ENCODE measurements around the gene ADTRP. TPM values are rescaled to one million over a fixed set of nuclear protein-coding genes. Genes with fewer than 3 reads are reported as not detected.

ADTRP gene
- total and polyA plus RNA-seq, 2 donors (not counting 1 experiment from before 2014, with no cell fraction given): 0.18 to 1.2 TPM

GRCh38 chr6:11699576-11699975 is 79.0 kb downstream of the ADTRP start:
- H3K36me3 ChIP-seq (replicated peaks in 1 of 2; ENCODE audit: control extremely low read depth in 1 of 2, control insufficient read depth in 1 of 2, extremely low read depth in 1 of 2, insufficient read depth in 2 of 2, low read length in 1 of 2): no peaks in the 10 kb centered on the region
- no peaks in the 10 kb centered on the region for H4K20me1 ChIP-seq (ENCODE audit: control insufficient read depth, insufficient read depth, low read length, poor library complexity, severe bottlenecking)
- TF ChIP-seq EZH2 (IDR thresholded peaks at IDR 0.05; ENCODE audit: borderline replicate concordance, insufficient read depth, low read depth, low read length, poor library complexity, severe bottlenecking) (no peak), CTCF (IDR thresholded peaks at IDR 0.05) (no peak)
- Mint-ChIP-seq H3K27me3 (no peaks in the 10 kb centered on the region), H3K9me3 (ENCODE audit: insufficient read depth) (no peaks in the 10 kb centered on the region), H3K4me3 (no peak overlapping the region), H3K4me1 (no peaks in the 10 kb centered on the region), H3K27ac (no peak overlapping the region)
- no peak overlapping the region for H3K4me2 ChIP-seq (replicated peaks; ENCODE audit: low read depth, low read length, poor library complexity, severe bottlenecking)
- H3K27me3 ChIP-seq (replicated peaks in 1 of 4; ENCODE audit: control extremely low read depth in 1 of 4, control insufficient read depth in 3 of 4, insufficient read depth in 4 of 4, low read length in 3 of 4): peaks cover 0 to 4% (median 2%) of the 10 kb centered on the region in 4 experiments
- H3K4me1 ChIP-seq (ENCODE audit: control insufficient read depth in 2 of 2, insufficient read depth in 2 of 2, low read length in 2 of 2): no peaks in the 10 kb centered on the region
- CTCF ChIA-PET: interaction anchor here (0.6 to 5.2 kb wide), 12 partner anchors 9 to 590 kb away, joined by 3 to 27 read pairs (median 4); partner anchors contain the start of gene EDN1
- H3K27ac ChIP-seq (ENCODE audit: low read length in 2 of 2): no peak overlapping the region
- intact Hi-C loops (cut with micrococcal nuclease): no loop called here
- H3K9me3 ChIP-seq (ENCODE audit: control extremely low read depth in 1 of 3, control insufficient read depth in 2 of 3, insufficient read depth in 1 of 3, low read length in 2 of 3): no peaks in the 10 kb centered on the region
- no CpG with 5 or more reads among the region's 1 CpG for WGBS (ENCODE audit: insufficient coverage)
- DNase-seq (no peak), ATAC-seq (ENCODE audit: low read depth) (no peak)
- no peak overlapping the region for H2AFZ ChIP-seq (ENCODE audit: insufficient read depth, low read depth, low read length, poor library complexity, severe bottlenecking)
- H3K9ac ChIP-seq (ENCODE audit: low read length): no peak overlapping the region
- H3K79me2 ChIP-seq (ENCODE audit: control insufficient read depth, insufficient read depth, low read length): no peaks in the 10 kb centered on the region
- POLR2A ChIA-PET: no interaction called here
- H3K4me3 ChIP-seq (ENCODE audit: control extremely low read depth in 1 of 5, extremely low read depth in 1 of 5, insufficient read depth in 1 of 5, low read depth in 2 of 5, low read length in 4 of 5): no peak overlapping the region

- POLR2A ChIA-PET: no interaction called here
- H3K4me3 ChIP-seq (ENCODE audit: control extremely low read depth in 1 of 5, extremely low read depth in 1 of 5, insufficient read depth in 1 of 5, low read depth in 2 of 5, low read length in 4 of 5): no peak overlapping the region
- no peak overlapping the region for H3K9ac ChIP-seq (ENCODE audit: low read length)
- CTCF ChIA-PET: interaction anchor here (0.5 kb wide), 1 partner anchor 29 kb away, joined by 3 read pairs; no protein-coding TSS in a partner anchor
- no peaks in the 10 kb centered on the region for H4K20me1 ChIP-seq (ENCODE audit: control insufficient read depth, insufficient read depth, low read length, poor library complexity, severe bottlenecking)
- ATAC-seq (ENCODE audit: low read depth): no peak
- Mint-ChIP-seq H3K4me1 (peaks cover 2% of the 10 kb centered on the region), H3K4me3 (no peak overlapping the region), H3K27me3 (peaks cover 11% of the 10 kb centered on the region), H3K27ac (no peak overlapping the region), H3K9me3 (ENCODE audit: insufficient read depth) (no peaks in the 10 kb centered on the region)
- no peak overlapping the region for H2AFZ ChIP-seq (ENCODE audit: insufficient read depth, low read depth, low read length, poor library complexity, severe bottlenecking)
- no peaks in the 10 kb centered on the region for H3K36me3 ChIP-seq (replicated peaks in 1 of 2; ENCODE audit: control extremely low read depth in 1 of 2, control insufficient read depth in 1 of 2, extremely low read depth in 1 of 2, insufficient read depth in 2 of 2, low read length in 1 of 2)
- no peak overlapping the region for H3K27ac ChIP-seq (ENCODE audit: low read length in 2 of 2)
- H3K4me2 ChIP-seq (replicated peaks; ENCODE audit: low read depth, low read length, poor library complexity, severe bottlenecking): no peak overlapping the region
- WGBS (ENCODE audit: insufficient coverage): 94% methylated on average over 3 of the region's 4 CpGs
- DNase-seq: no peak
- intact Hi-C loops (cut with micrococcal nuclease): no loop called here
- no peaks in the 10 kb centered on the region for H3K79me2 ChIP-seq (ENCODE audit: control insufficient read depth, insufficient read depth, low read length)
- no peaks in the 10 kb centered on the region for H3K27me3 ChIP-seq (replicated peaks in 1 of 4; ENCODE audit: control extremely low read depth in 1 of 4, control insufficient read depth in 3 of 4, insufficient read depth in 4 of 4, low read length in 3 of 4)
- peaks cover 0 to 3% (median 0%) of the 10 kb centered on the region in 3 donors for H3K9me3 ChIP-seq (ENCODE audit: control extremely low read depth in 1 of 3, control insufficient read depth in 2 of 3, insufficient read depth in 1 of 3, low read length in 2 of 3)
- no peaks in the 10 kb centered on the region for H3K4me1 ChIP-seq (ENCODE audit: control insufficient read depth in 2 of 2, insufficient read depth in 2 of 2, low read length in 2 of 2)
- no peak for TF ChIP-seq EZH2 (IDR thresholded peaks at IDR 0.05; ENCODE audit: borderline replicate concordance, insufficient read depth, low read depth, low read length, poor library complexity, severe bottlenecking)
- no peak for TF ChIP-seq CTCF (IDR thresholded peaks at IDR 0.05)
Observed at GRCh38 chr6:11692451-11693376, 85.9 kb downstream of the ADTRP start.

Measured in B cell (primary cell).